ENCODE data around the gene SMIM7.
"Not testable (repeated sequence)": the region's sequence is repeated elsewhere in the genome, so short reads cannot be mapped to it uniquely, and the experiment has no call there.

The SMIM7 gene

DNA sequence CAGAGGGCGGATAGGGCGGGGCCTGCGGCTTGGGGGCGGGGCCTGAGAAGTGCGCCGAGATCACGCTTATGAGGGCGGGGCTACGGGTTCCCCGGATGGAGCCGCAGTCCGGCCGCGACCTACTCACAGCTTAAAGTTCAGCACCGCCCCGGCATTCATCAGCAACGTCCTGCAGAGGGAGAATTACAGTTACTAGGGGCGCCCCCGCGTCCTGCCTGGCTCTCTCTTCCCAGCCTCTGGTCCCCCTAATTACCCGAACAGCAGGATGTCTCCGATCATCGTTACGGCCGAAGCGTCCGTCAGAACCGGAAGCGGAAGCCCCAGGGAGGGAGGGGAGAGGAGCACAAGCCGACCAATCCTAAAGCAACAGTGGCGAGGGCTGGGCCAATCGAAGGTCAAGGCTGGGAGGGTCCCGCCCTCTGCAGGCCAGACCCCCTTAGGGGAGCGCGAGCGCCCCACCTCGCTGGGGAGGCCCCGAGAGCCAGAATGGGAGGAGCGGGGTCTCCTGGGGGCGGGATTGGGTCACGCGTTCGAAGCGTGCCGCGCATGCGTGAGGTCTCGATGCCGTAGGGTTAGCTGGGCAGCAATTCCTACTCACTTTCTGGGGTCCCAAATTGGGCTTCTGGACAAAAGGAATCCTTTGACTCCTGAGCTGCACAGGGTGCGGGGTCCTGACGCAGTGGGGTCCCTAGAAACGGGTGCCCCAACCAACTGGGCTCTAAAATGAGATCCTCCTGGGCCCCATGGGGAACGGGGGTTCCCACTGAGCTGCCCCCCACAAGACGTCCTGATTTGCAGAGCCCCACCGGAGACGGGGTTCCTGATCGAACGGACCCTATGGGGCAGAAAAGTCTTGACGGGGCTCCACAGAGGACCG, at the start of gene SMIM7:
TSS of gene SMIM7 (minus strand) at position 313 of the 877 bp plus-strand sequence. CDS start at position 279, 34 bp downstream.
- peak; percentile 99 for DNase-seq (ENCODE audit: low spot score)

DNA sequence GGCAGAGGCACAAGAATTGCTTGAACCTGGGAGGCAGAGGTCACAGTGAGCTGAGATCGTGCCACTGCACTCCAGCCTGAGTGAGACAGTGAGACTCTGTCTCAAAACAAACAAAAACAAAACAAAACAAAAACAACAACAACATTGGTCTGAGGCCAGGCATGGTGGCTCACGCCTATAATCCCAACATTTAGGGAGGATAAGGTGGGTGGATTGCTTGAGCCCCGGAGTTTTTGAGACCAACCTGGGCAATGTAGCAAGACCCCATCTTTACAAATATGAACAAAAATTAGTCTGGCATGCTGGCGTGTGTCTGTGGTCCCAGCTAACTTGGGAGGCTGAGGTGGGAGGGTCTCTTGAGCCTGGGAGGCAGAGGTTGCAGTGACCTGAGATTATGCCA, 43.7 kb upstream of the SMIM7 start:
- no peak for DNase-seq (ENCODE audit: low spot score)

DNA sequence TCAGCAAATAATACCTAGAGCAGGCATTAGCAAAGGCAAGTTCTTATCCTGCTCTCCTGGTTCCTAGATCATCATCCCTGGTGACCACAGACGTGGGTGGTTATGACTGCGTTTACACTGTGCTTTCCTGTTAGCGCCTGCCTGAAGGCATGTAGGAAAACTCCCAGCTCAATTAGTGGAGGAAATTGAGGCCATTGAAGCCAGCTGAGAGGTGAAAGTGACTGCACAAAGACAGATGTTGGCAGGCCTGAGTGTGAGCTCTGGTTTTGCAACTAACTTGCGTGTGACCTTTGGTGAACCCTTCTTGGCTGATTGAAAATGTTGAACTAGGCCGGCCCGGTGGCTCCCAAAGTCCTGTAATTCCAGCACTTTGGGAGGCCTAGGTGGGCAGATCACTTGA, 42.2 kb upstream of the SMIM7 start:
- no peak for DNase-seq (ENCODE audit: low spot score)

DNA sequence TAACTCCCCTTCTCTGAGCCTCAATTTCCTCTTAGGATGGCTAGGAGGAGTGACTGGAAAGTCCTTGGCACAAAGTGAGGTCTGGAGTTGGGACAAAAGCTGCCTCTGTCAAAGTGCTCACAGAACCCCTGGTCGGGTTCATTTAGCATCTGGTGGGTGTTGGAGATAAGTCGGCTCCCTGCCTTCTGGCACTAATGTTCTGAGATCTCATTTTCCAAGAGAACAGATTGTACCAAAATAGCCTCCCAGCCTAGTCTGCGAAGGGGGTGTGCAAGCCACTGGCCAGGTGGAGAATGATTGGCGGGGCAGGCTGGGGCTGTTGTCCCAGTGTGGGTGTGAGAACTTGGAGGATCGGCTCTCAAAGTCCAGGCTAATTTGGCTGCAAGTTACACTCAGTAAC, 39.0 kb upstream of the SMIM7 start:
- no peak for DNase-seq (ENCODE audit: low spot score)

DNA sequence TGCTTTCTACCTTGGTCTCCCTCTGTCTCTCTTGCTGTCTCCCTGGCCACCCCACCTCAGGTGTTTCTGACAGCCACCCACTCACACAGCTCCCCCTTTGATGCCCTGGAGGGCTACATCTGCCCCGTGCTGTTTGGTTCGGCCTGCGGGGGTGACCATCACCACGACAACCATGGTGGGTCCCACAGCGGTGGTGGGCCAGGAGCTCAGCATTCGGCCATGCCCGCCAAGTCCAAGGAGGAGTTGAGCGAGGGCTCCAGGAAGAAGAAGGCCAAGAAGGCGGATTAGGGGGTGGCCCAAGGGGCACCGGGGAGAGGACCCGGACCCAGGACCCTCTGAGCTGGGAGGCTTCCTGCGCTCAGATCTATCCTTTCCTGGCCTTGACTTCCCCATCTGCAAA, 28.1 kb upstream of the SMIM7 start:
- DNase-seq (ENCODE audit: low spot score): no peak

DNA sequence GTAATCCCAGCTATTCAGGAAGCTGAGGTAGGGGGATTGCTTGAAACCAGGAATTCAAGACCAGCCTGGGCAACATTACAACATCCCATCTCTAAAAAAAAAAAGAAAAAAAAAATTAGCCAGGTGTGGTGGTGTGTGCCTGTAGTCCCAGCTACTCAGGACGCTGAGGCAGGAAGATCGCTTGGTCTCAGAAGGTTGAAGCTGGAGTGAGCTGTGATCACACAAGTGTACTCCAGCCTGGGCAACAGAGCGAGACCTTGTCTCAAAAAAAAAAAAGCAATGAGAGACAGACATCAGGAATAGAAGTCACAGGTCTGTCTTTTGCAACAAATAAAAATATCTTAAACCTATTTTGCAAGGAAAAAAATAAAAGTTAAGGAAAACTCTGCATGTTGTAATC, 24.3 kb upstream of the SMIM7 start:
- no peak for DNase-seq (ENCODE audit: low spot score)

DNA sequence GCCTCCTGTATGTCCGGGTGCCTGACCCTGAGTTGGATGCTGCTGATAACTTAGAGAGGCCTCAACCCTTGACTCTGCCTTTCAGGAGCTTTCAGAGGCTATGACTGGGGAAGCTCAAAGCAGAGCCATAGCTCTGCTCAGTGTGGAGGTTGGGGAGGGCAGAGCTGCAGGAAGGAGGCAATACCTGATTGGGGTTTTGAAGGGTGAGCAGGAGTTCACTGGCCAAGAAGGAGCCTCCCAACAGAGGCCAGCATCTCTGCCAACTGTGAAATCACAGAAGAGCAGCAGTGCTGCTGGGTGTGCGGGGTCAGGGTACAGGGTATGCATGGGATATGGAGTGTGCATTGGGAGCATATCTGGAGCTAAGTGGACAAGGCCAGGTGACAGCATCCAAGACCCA, 22.6 kb upstream of the SMIM7 start:
- DNase-seq (ENCODE audit: low spot score): no peak

DNA sequence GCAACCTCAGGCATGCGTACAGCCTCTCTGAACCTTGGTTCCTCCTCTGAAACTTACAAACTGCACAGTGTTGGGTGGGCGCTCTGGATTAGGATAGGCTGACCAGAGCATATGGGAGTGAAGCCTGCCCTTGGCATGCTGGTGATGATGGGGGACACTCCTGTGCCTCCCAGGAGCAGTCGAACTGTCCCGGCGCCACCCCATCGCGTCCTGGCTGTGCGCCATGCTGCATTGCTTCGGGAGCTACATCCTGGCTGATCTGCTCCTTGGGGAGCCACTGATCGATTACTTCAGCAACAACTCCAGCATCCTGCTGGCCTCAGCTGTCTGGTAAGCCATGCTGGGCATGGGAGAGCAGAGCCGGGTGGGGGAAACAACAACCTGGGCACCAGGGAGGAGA, 19.9 kb upstream of the SMIM7 start:
- no peak for DNase-seq (ENCODE audit: low spot score)

DNA sequence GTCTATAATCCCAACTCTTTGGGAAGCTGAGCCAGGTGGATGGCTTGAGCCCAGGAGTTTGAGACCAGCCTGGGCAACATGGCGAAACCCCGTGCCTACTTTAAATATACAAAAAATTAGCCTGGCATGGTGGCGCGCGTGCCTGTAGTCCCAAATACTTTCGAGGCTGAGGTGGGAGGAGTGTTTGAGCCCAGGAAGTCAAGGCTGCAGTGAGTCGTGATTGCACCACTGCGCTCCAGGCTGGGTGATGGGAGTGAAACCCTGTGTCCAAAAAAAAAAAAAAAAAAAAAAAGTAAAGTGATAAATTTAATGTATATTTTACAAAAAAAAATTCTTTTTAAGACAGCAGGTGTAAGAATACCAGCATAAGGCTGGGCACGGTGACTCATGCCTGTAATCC, 18.6 kb upstream of the SMIM7 start:
- DNase-seq (ENCODE audit: low spot score): no peak

DNA sequence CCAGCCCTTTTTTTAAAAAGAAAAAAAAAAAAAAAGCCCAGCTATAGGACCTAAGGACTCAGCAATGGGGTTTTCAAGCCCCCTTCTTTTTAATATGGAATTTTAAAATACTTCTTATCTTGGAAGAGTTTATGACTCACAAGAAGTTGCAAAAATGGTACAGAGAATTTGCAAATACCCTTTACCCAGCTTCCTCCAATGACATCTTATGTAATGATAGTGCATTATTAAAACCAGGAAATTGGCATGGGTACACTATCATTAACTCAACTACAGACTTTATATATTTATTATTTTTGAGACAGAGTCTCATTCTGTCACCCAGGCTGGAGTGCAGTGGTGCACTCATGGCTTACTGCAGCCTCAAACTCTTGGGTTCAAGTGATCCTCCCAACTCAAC, 17.1 kb upstream of the SMIM7 start:
- DNase-seq (ENCODE audit: low spot score): no peak

DNA sequence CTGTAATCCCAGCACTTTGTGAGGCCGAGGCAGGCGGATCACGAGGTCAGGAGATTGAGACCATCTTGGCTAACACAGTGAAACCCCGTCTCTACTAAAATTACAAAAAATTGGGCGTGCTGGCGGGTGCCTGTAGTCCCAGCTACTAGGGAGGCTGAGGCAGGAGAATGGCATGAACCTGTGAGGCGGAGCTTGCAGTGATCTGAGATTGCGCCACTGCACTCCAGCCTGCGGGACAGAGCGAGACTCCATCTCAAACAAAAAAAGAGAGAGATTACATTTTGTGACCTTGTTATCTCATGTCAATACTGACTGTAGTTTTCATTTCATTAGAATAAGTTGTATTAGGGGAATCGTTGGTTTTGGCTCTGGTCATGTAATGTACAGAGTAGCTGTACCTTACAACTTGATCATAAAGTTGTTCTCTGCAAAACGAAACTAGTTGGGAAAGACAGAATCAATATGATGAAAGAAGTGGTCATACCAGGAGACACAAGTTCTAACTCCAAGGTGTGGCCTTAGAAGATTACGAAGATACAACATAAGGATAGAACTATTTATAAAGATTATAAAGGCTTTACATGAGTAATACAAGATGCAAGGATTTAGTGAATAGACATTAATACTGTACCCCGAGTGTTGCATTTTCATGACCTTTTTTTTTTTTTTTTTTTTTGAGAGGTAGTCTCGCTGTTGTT, 16.3 kb upstream of the SMIM7 start:
- DNase-seq (ENCODE audit: low spot score): no peak

DNA sequence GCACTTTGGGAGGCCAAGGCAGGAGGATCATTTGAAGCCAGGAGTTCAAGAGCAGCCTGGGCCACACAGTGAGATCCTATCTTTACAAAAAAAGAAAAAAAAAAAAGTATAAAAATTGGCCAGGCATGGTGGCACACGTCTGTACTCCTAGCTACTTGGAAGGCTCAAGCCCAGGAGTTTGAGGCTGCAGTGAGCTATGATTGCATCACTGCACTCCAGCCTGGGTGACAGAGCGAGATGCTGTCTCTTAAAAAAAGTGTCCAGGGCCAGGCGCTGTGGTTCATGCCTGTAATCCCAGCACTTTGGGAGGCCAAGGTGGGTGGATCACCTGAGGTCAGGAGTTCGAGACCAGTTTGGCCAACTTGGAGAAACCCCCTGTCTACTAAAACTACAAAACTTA, 13.9 kb upstream of the SMIM7 start:
- not testable (repeated sequence) for DNase-seq (ENCODE audit: low spot score)

DNA sequence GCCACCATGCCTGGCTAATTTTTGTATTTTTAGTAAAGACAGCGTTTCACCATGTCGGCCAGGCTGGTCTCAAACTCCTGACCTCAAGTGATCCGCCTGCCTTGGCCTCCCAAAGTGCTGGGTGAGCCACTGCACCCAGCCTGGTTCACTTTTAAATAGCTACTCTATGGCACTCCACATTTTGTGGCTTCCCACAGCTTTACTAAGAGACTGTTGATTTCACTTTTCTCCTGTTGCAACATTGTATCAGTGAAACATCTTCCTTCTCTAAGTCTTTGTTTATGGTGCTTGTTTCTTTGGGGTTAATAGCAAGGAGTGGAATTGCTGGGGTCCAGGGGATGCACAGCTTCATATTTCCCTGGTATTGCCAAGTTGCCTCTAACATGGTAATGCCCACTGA, 13.3 kb upstream of the SMIM7 start:
- no peak for DNase-seq (ENCODE audit: low spot score)

DNA sequence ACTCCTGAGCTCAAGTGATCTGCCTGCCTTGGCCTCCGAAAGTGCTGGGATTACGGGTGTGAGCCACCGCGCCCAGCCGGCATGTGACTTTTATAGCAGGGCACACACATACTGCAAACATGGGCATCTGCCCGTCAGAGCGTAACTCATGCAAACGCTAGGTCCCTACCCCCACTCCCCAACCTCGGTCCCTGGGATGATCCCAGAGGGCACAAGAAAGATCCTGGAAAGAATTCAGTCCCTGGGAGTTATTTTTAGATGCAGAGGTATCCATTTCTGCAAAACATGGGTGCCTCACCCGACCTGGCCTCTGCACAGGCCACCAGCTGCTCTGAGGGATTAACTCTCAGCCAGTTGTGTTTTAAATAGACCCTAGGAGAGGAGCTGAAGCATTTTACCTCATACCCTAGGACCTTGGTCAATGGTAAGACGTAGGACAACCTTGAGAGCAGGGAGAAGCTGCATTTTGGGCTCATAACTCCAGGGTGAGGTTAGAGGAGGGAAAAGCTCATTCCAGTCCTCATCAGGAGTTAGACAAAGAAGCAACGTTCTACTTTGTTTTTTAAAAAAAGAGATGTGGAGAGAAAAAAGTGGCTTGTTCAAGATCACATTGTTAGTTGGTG, 11.8 kb upstream of the SMIM7 start:
- no peak for DNase-seq (ENCODE audit: low spot score)

DNA sequence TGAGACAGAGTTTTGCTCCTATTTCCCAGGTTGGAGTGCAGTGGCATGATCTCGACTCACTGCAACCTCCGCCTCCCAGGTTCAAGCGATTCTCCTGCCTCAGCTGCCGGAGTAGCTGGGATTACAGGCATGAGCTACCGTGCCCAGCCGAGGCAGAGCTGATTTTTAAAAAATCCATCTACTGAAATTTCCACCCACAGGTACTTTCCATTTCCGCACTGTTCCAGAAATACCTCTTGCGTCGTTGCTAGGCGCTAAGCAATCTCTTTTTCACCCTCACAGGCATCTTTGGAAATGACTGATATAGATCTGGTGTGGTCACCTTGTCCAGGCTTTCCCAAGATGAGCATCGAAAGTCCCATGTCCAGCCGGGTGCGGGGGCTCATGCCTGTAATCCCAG, 10.3 kb upstream of the SMIM7 start:
- DNase-seq (ENCODE audit: low spot score): no peak

DNA sequence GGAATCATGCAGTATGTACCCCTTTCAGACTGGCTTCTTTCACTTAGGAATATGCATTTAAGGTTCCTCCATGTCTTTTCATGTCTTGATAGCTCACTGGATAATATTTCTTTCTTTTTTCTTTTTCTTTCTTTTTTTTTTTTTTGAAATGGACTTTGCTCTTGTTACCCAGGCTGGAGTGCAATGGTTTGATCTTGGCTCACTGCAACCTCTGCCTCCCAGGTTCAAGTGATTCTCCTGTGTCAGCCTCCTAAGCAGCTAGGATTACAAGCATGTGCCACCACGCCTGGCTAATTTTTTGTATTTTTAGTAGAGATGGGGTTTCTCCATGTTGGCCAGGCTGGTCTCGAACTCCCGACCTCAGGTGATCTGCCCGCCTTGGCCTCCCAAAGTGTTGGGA, 8.8 kb upstream of the SMIM7 start:
- not testable (repeated sequence) for DNase-seq (ENCODE audit: low spot score)

DNA sequence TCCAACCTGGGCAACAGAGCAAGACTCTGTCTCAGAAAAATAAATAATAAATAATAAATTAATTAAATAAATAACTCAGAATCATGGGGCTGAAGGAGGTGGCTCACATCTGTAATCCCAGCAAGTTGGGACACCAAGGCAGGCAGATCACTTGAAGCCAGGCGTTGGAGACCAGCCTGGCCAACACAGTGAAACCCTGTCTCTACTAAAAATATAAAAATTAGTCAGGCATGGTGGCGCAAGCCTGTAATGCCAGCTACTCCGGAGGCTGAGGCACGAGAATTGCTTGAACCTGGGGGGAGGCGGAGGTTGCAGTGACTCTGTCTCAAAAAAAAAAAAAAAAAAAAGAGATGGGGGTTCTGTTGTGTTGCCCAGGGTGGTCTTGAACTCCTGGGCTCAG, 8.2 kb upstream of the SMIM7 start:
- no peak for DNase-seq (ENCODE audit: low spot score)

DNA sequence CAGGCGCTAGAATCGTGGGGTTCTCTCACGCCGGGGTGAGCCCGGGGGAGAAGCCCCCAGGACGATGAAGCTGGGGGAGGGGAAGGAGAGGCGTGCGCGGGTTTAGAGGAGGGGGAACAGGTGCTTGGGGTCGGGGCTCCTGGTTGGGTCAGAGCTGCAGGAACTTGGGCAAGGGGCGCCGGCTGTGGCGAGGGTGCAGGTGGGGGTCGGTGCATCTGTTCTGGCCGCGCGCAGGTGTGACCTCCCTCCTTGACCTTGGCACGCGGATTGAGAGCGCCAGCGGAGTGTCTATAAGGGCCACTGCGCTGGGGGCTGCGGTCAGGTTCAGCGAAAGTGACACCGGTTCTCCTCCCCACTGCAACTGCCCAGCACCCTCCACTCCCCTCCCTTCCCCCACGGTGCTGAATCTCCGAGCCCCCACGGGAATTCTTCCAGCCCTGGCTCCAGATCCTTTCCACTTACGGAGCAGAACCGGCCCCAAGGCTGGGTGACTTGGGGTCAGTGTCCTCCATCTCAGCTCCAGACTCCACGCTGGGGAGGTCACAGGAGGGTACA, 1.6 kb upstream of the SMIM7 start:
- DNase-seq (ENCODE audit: low spot score): no peak

DNA sequence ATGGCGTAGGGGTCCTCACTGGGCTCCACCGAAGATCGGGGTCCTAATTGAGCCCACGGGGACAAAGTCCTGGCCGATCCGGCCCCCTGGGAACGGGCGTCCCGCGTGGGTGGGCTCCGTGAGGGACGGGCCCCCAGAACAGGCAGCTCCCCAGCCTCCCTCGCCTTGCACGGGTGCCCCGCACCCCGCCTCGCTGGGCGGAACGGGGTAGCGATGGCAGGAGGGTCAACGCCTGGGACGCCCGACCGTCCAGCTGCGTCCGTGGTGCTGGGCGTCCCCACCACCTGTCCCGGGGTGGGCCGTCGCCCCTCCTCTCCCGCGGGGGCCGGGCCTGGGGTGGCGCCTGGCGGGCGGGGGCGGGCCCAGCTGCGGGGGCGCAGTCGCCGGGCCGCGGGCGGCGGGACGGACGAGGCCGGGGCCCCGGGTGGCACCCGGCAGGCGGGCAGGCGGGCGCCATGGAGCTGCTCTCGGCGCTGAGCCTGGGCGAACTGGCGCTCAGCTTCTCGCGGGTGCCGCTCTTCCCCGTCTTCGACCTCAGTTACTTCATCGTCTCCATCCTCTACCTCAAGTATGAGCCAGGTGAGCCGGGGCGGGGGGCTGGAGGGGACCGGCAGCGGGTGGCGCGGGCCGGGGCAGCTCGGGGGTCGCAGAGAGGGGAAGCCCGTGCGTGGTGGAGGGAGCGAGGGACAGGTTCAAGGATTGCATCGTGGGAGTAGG, 977 bp upstream of the SMIM7 start, which contains the start of gene TMEM38A:
TSS of gene TMEM38A (plus strand) at position 377 of the 717 bp plus-strand sequence. CDS start at position 456, 79 bp downstream.
- DNase-seq (ENCODE audit: low spot score): no peak

DNA sequence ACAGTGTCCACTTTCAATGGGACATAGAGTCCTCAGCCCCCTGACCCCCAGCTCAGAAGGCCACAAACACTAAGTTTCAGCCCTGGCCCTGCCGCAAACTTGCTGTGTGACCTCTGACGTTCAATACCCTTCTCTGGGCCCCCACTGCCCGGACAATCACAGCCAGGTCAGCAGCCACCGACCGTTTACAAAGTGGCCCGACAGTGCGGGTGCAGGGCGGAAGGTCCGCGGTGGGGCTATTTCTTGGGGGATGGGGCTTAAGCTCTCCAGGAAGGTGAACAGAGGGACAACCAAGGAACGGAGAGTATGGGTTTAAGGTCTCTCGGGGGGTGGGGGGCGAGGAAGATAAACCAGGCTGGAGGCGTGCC, 496 bp downstream of the SMIM7 start:
- no peak for DNase-seq (ENCODE audit: low spot score)

DNA sequence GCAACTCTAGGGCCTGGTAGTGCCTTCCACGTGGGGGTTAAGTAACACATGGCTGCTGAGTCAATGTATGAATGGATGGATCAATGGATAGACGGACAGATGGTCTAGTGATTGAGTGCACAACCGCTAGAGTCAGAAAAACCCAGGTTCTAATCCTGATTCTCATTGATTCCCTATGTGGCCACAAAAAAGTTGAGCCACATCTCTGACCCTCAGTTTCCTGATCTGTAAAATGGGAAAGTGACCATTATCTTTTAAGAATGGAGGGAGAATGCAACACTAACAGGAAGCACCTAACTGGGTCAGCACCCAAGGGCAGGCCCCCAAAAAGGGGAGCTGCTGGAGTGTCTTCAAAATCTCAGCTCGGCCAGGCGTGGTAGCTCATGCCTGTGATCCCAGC, 2.6 kb downstream of the SMIM7 start:
- no peak for DNase-seq (ENCODE audit: low spot score)

DNA sequence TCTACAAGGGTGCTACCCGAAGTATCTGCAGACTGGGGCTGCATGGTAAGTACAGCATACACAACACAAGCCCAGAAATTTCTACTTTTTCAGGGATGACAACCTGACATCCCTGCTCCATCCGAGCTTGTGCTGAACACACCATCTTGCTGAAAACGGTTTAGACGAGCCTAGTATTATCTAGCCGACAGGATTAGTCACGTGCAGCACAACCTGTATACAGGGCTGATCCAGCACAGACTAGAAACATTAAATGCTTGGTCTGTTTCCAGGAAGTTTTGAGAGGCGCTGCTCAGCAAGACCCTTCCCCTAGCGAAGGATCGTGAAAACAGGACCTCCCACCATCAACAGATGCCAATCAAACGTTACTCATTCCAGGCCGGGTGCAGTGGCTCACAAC, 4.2 kb downstream of the SMIM7 start:
- DNase-seq (ENCODE audit: low spot score): no peak
